ENCODE results near the gene OR2Y1.
A peak's percentile ranks its signal among the peaks of the same experiment; 100 is the strongest.
"Not testable (repeated sequence)": the region's sequence is repeated elsewhere in the genome, so short reads cannot be mapped to it uniquely, and the experiment has no call there.

Gene OR2Y1

GRCh38 chr5:180739958-180740357, at the start of gene OR2Y1:
OR2Y1 (minus strand) TSS chr5:180740058; CDS start chr5:180740058, 0 bp downstream.
- Mint-ChIP-seq H3K4me3 (no peak within 1 kb of the TSS), H3K9me3 (no peaks in the 10 kb centered on the region), H3K27me3 (peaks cover 46% of the 10 kb centered on the region), H3K27ac (ENCODE audit: low read depth) (no peak within 1 kb of the TSS), H3K36me3 (ENCODE audit: insufficient read depth) (no peaks in the 10 kb centered on the region), H3K4me1 (no peaks in the 10 kb centered on the region)
- ATAC-seq (replicated peaks; ENCODE audit: extremely low read depth, poor library complexity, severe bottlenecking) = no peak
- no peak for DNase-seq (ENCODE audit: low spot score in 2 of 2)

- H3K27ac Mint-ChIP-seq (ENCODE audit: low read depth) = not testable (repeated sequence)
These were observed 49.0 kb upstream of the OR2Y1 start for GRCh38 chr5:180788651-180789410.

GRCh38 chr5:180787711-180788431, 48.0 kb upstream of the OR2Y1 start:
- ATAC-seq (replicated peaks; ENCODE audit: extremely low read depth, poor library complexity, severe bottlenecking) (no peak), DNase-seq (ENCODE audit: low spot score in 2 of 2) (no peak)
- Mint-ChIP-seq H3K27ac (ENCODE audit: low read depth) (no peak overlapping the region), H3K9me3 (no peaks in the 10 kb centered on the region), H3K4me1 (peaks cover 44% of the 10 kb centered on the region), H3K36me3 (ENCODE audit: insufficient read depth) (peaks cover 32% of the 10 kb centered on the region), H3K27me3 (no peaks in the 10 kb centered on the region), H3K4me3 (no peak overlapping the region)

More at GRCh38 chr5:180788651-180789410, 49.0 kb upstream of the OR2Y1 start:
- H3K9me3 Mint-ChIP-seq; ATAC-seq (replicated peaks; ENCODE audit: extremely low read depth, poor library complexity, severe bottlenecking); H3K4me3 Mint-ChIP-seq; H3K27me3 Mint-ChIP-seq; DNase-seq (ENCODE audit: low spot score in 2 of 2): not testable (repeated sequence)
- Mint-ChIP-seq H3K4me1 (peaks cover 54% of the 10 kb centered on the region), H3K36me3 (ENCODE audit: insufficient read depth) (peaks cover 40% of the 10 kb centered on the region)

GRCh38 chr5:180786531-180787398, 46.9 kb upstream of the OR2Y1 start:
- H3K4me1 Mint-ChIP-seq = peaks cover 42% of the 10 kb centered on the region
- H3K4me3 Mint-ChIP-seq = no peak overlapping the region
- no peak for DNase-seq (ENCODE audit: low spot score in 2 of 2)
- ATAC-seq (replicated peaks; ENCODE audit: extremely low read depth, poor library complexity, severe bottlenecking) = no peak
- H3K9me3 Mint-ChIP-seq = no peaks in the 10 kb centered on the region
- peak overlapping the region; percentile 74 for H3K27ac Mint-ChIP-seq (ENCODE audit: low read depth)
- peaks cover 32% of the 10 kb centered on the region for H3K36me3 Mint-ChIP-seq (ENCODE audit: insufficient read depth)
- no peaks in the 10 kb centered on the region for H3K27me3 Mint-ChIP-seq

- no peaks in the 10 kb centered on the region for H3K27me3 Mint-ChIP-seq
- no peak overlapping the region for H3K4me3 Mint-ChIP-seq
- no peak overlapping the region for H3K27ac Mint-ChIP-seq (ENCODE audit: low read depth)
- ATAC-seq (replicated peaks; ENCODE audit: extremely low read depth, poor library complexity, severe bottlenecking) (no peak), DNase-seq (ENCODE audit: low spot score in 2 of 2) (no peak)
- peaks cover 28% of the 10 kb centered on the region for H3K36me3 Mint-ChIP-seq (ENCODE audit: insufficient read depth)
- peaks cover 36% of the 10 kb centered on the region for H3K4me1 Mint-ChIP-seq
- H3K9me3 Mint-ChIP-seq = no peaks in the 10 kb centered on the region
These were observed 46.0 kb upstream of the OR2Y1 start for GRCh38 chr5:180785794-180786221.

GRCh38 chr5:180785121-180785781, 45.4 kb upstream of the OR2Y1 start:
- peaks cover 32% of the 10 kb centered on the region for H3K4me1 Mint-ChIP-seq

GRCh38 chr5:180784497-180785097, 44.7 kb upstream of the OR2Y1 start:
- no peaks in the 10 kb centered on the region for H3K9me3 Mint-ChIP-seq
- H3K4me3 Mint-ChIP-seq = no peak overlapping the region
- H3K27ac Mint-ChIP-seq (ENCODE audit: low read depth) = peak overlapping the region; percentile 25
- no peaks in the 10 kb centered on the region for H3K27me3 Mint-ChIP-seq
- ATAC-seq (replicated peaks; ENCODE audit: extremely low read depth, poor library complexity, severe bottlenecking) = peak; percentile 84
- H3K36me3 Mint-ChIP-seq (ENCODE audit: insufficient read depth) = peaks cover 18% of the 10 kb centered on the region
- peaks cover 28% of the 10 kb centered on the region for H3K4me1 Mint-ChIP-seq
- peak; percentile 53 to 57 for DNase-seq (ENCODE audit: low spot score in 2 of 2)

More at GRCh38 chr5:180785121-180785781, 45.4 kb upstream of the OR2Y1 start:
- ATAC-seq (replicated peaks; ENCODE audit: extremely low read depth, poor library complexity, severe bottlenecking) = no peak
- H3K9me3 Mint-ChIP-seq = no peaks in the 10 kb centered on the region
- H3K27ac Mint-ChIP-seq (ENCODE audit: low read depth) = no peak overlapping the region
- H3K27me3 Mint-ChIP-seq = no peaks in the 10 kb centered on the region
- peaks cover 23% of the 10 kb centered on the region for H3K36me3 Mint-ChIP-seq (ENCODE audit: insufficient read depth)
- DNase-seq (ENCODE audit: low spot score in 2 of 2) = no peak
- H3K4me3 Mint-ChIP-seq = no peak overlapping the region

GRCh38 chr5:180783340-180784052, 43.6 kb upstream of the OR2Y1 start:
- Mint-ChIP-seq H3K27me3 (no peaks in the 10 kb centered on the region), H3K9me3 (no peaks in the 10 kb centered on the region), H3K4me1 (peaks cover 28% of the 10 kb centered on the region), H3K36me3 (ENCODE audit: insufficient read depth) (peaks cover 13% of the 10 kb centered on the region), H3K4me3 (no peak overlapping the region), H3K27ac (ENCODE audit: low read depth) (no peak overlapping the region)
- ATAC-seq (replicated peaks; ENCODE audit: extremely low read depth, poor library complexity, severe bottlenecking) (no peak), DNase-seq (ENCODE audit: low spot score in 2 of 2) (no peak)

GRCh38 chr5:180782748-180783147, 42.9 kb upstream of the OR2Y1 start:
- no peak for ATAC-seq (replicated peaks; ENCODE audit: extremely low read depth, poor library complexity, severe bottlenecking)
- no peak overlapping the region for H3K27ac Mint-ChIP-seq (ENCODE audit: low read depth)

GRCh38 chr5:180781900-180782326, 42.1 kb upstream of the OR2Y1 start:
- not testable (repeated sequence) for H3K36me3 Mint-ChIP-seq (ENCODE audit: insufficient read depth); DNase-seq (ENCODE audit: low spot score in 2 of 2); H3K27ac Mint-ChIP-seq (ENCODE audit: low read depth); H3K27me3 Mint-ChIP-seq; ATAC-seq (replicated peaks; ENCODE audit: extremely low read depth, poor library complexity, severe bottlenecking); H3K9me3 Mint-ChIP-seq; H3K4me3 Mint-ChIP-seq
- H3K4me1 Mint-ChIP-seq = peaks cover 14% of the 10 kb centered on the region

More at GRCh38 chr5:180782748-180783147, 42.9 kb upstream of the OR2Y1 start:
- Mint-ChIP-seq H3K36me3 (ENCODE audit: insufficient read depth) (peaks cover 9% of the 10 kb centered on the region), H3K27me3 (no peaks in the 10 kb centered on the region), H3K4me1 (peaks cover 21% of the 10 kb centered on the region), H3K9me3 (no peaks in the 10 kb centered on the region), H3K4me3 (no peak overlapping the region)
- DNase-seq (ENCODE audit: low spot score in 2 of 2) = no peak

GRCh38 chr5:180779985-180780610, 40.2 kb upstream of the OR2Y1 start:
- H3K27ac Mint-ChIP-seq (ENCODE audit: low read depth) = peak overlapping the region; percentile 13
- ATAC-seq (replicated peaks; ENCODE audit: extremely low read depth, poor library complexity, severe bottlenecking) (no peak), DNase-seq (ENCODE audit: low spot score in 2 of 2) (no peak)
- H3K4me1 Mint-ChIP-seq = no peaks in the 10 kb centered on the region
- peaks cover 2% of the 10 kb centered on the region for H3K27me3 Mint-ChIP-seq
- H3K9me3 Mint-ChIP-seq = no peaks in the 10 kb centered on the region
- H3K4me3 Mint-ChIP-seq = no peak overlapping the region
- H3K36me3 Mint-ChIP-seq (ENCODE audit: insufficient read depth) = peaks cover 2% of the 10 kb centered on the region

Data from central memory CD8-positive, alpha-beta T cell (primary cell).